Progenitor cell of endocrine pancreas (in vitro differentiated cells): Measurements from ENCODE around the gene INSIG1. TPM values are rescaled to one million over a fixed set of nuclear protein-coding genes. Genes with fewer than 3 reads are reported as not detected.

ENCODE experiments used
- DNase-seq: peaks from one replicate; pipeline ENCODE4 v3.0.0; 2021; ENCODE audit warnings: low spot score; ENCODE audit not compliant: unreplicated experiment
- H3K27ac Mint-ChIP-seq: 2 replicates; pipeline ENCODE4 v1.8.0; 2021; ENCODE audit warnings: mild to moderate bottlenecking, moderate library complexity, mixed read lengths
- H3K27me3 Mint-ChIP-seq: 2 replicates; pipeline ENCODE4 v1.8.0; 2021; ENCODE audit warnings: mixed read lengths
- H3K36me3 Mint-ChIP-seq: 2 replicates; pipeline ENCODE4 v1.8.0; 2022; ENCODE audit warnings: mixed read lengths; ENCODE audit not compliant: insufficient read depth
- H3K4me1 Mint-ChIP-seq: 2 replicates; pipeline ENCODE4 v1.8.0; 2021; ENCODE audit warnings: low read depth, mixed read lengths
- H3K4me3 Mint-ChIP-seq: 2 replicates; pipeline ENCODE4 v1.8.0; 2021; ENCODE audit warnings: low read depth, mild to moderate bottlenecking, moderate library complexity, mixed read lengths
- H3K9me3 Mint-ChIP-seq: 2 replicates; pipeline ENCODE4 v1.8.0; 2021; ENCODE audit warnings: low read depth, mixed read lengths
- total RNA-seq: library from RNA; stranded (reverse); gene quantifications from 2 replicates; pipeline ENCODE4 v1.2.1, GENCODE V29; 2021
- TF ChIP-seq, protein P1 (sequence below): fragments of 200-600 bp; sonication (generic); IDR thresholded peaks from one replicate; pipeline ENCODE4 v1.5.0; 2021; ENCODE audit warnings: antibody characterized with exemption, mild to moderate bottlenecking; ENCODE audit not compliant: unreplicated experiment

The INSIG1 gene
- total RNA-seq, 1 donor from 2014 or later: 31.8 TPM

DNA sequence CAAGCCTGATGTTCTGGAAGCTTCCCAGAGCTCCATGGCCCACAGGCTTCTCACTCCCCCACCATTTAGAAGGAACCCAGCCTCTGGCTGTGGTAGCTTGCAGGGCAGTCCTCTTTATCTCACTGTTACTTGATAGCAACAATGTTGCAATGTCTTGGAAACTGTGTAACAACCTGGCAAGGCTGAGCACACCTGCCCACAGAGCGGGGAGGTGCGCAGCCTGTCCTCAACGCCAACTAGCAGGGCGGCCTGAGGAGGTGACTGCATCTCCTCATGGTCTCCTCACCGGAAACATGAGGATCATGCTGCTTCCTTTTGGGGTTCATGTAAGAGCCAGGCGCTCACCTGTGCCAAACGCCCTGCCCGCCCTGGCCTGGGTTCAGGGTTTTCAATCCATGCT, 43.7 kb upstream of the INSIG1 start:
- H3K4me1 Mint-ChIP-seq: no peaks in the 10 kb centered on the region
- H3K36me3 Mint-ChIP-seq: no peaks in the 10 kb centered on the region
- no peaks in the 10 kb centered on the region for H3K9me3 Mint-ChIP-seq
- DNase-seq: no peak
- H3K4me3 Mint-ChIP-seq: no peak overlapping the region
- H3K27ac Mint-ChIP-seq: no peak overlapping the region
- TF ChIP-seq, protein P1, sequence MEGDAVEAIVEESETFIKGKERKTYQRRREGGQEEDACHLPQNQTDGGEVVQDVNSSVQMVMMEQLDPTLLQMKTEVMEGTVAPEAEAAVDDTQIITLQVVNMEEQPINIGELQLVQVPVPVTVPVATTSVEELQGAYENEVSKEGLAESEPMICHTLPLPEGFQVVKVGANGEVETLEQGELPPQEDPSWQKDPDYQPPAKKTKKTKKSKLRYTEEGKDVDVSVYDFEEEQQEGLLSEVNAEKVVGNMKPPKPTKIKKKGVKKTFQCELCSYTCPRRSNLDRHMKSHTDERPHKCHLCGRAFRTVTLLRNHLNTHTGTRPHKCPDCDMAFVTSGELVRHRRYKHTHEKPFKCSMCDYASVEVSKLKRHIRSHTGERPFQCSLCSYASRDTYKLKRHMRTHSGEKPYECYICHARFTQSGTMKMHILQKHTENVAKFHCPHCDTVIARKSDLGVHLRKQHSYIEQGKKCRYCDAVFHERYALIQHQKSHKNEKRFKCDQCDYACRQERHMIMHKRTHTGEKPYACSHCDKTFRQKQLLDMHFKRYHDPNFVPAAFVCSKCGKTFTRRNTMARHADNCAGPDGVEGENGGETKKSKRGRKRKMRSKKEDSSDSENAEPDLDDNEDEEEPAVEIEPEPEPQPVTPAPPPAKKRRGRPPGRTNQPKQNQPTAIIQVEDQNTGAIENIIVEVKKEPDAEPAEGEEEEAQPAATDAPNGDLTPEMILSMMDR: no peak
- H3K27me3 Mint-ChIP-seq: peaks cover 37% of the 10 kb centered on the region

DNA sequence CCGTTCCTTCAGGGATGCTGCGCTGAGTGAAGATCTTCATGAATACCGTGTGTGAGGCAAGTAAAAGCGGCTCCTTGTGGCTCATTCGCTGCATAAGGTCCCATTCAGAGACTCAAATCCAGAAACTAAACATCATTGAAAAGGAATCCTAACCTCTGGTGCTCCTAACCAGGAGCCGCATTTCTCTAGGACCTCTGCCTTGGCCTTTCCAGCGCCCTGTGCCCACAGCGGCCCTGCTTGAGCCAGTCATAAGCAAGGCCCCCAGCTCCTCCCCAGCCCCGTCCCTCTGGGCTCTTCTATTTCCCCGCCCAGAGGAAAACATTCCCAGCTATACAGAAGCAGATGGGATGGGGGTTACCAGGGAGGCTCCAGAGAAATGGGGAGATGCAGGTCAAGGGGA, 42.6 kb upstream of the INSIG1 start:
- no peak overlapping the region for H3K4me3 Mint-ChIP-seq
- peaks cover 41% of the 10 kb centered on the region for H3K27me3 Mint-ChIP-seq
- no peaks in the 10 kb centered on the region for H3K4me1 Mint-ChIP-seq
- no peaks in the 10 kb centered on the region for H3K9me3 Mint-ChIP-seq
- no peaks in the 10 kb centered on the region for H3K36me3 Mint-ChIP-seq
- no peak for DNase-seq
- TF ChIP-seq, protein P1: no peak
- no peak overlapping the region for H3K27ac Mint-ChIP-seq

DNA sequence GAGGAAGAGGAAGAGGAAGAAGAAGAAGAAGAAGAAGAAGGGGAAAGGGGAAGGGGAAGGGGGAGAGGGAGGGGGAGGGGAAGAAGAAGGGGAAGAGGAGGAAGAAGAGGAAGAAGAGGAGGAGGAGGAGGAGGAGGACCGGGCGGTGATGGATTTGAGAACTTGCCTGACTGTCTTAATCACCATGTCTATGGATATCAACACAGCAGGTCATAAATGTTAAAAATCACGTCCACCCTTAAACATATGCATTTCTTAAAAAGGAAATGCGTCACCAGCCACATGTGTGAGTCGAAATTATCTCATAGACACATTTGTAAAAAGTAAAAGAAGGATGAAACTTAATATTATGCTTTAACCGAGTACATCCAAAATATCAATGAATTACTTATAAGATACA, 42.1 kb upstream of the INSIG1 start:
- Mint-ChIP-seq H3K9me3 (no peaks in the 10 kb centered on the region), H3K27me3 (peaks cover 46% of the 10 kb centered on the region), H3K4me3 (no peak overlapping the region), H3K36me3 (no peaks in the 10 kb centered on the region), H3K4me1 (no peaks in the 10 kb centered on the region), H3K27ac (no peak overlapping the region)
- TF ChIP-seq, protein P1: no peak
- no peak for DNase-seq

DNA sequence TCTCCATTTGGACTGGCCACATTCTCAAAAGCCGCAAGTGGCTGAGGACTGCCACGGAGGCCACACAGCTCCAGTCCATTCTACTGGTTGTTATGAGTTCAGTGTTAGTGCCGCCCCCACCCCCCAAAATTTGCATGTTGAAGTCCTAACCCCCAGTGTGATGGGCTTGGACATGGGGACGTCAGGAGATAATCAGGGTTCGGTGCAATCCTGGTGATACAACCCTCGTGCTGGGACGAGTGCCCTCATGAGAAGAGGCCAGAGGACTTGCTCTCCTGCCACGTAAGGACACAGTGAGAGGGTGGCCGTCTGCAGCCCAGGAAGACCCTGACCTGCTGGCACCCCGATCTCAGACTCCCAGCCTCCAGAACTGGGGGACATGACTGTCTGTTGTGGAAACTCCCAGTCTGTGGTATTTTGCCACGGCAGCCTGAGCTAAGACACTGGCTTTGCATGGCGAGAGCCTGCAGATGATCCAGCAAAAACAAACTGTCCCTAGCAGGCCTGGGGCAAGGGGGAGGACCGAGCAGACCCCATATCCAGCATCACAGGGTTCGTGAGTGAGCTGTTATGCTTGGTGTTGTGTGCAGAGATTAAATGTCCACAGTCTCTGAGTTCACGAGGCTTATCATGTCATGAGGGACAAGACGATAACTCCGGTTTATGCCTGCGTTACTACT, 41.5 kb upstream of the INSIG1 start:
- Mint-ChIP-seq H3K36me3 (no peaks in the 10 kb centered on the region), H3K27ac (no peak overlapping the region)
- TF ChIP-seq, protein P1: no peak

DNA sequence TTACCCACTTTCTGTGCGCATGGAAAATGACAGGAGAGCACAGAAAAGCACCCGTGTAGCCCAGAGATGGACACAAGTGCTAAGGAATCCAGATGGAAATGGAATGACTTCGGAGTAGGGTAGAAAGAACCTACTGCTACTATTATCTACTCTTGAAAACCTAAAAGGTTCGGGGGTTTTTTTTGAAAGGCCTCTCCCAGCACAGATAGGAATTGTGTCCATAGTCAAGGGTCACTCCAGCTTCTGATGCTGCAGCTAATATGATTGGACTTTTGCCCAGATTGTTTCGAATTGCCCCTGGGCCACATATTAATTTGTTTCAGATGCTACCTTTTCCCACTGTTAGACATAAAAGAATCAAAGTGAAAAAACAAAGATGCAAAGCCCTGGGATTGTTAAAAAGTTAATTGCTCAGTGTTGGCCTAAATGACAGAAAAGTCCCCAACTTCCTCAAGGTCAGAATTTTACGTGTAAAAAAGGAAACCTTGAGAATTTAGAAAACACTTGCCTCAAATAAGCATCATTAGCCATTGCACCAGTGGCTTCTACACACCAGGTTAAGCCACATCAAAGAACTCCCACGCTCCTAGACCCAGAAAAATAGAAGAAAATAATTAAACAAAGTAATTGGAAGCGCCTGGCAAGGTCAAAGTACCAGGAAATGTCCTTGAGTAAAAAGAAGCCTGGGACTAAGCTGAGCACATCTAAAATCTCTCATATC, 40.8 kb upstream of the INSIG1 start:
- Mint-ChIP-seq H3K27me3 (peaks cover 52% of the 10 kb centered on the region), H3K4me3 (no peak overlapping the region), H3K36me3 (no peaks in the 10 kb centered on the region), H3K27ac (no peak overlapping the region), H3K9me3 (no peaks in the 10 kb centered on the region), H3K4me1 (no peaks in the 10 kb centered on the region)
- TF ChIP-seq, protein P1: no peak
- no peak for DNase-seq

More for the DNA sequence above, 41.5 kb upstream of the INSIG1 start:
- no peak overlapping the region for H3K4me3 Mint-ChIP-seq
- no peaks in the 10 kb centered on the region for H3K9me3 Mint-ChIP-seq
- DNase-seq: no peak
- H3K4me1 Mint-ChIP-seq: no peaks in the 10 kb centered on the region
- H3K27me3 Mint-ChIP-seq: peaks cover 52% of the 10 kb centered on the region
